HG03066 (cell line): ENCODE measurements around the gene ARMC2.
A peak's percentile ranks its signal among the peaks of the same experiment; 100 is the strongest.
"Not testable (repeated sequence)": the region's sequence is repeated elsewhere in the genome, so short reads cannot be mapped to it uniquely, and the experiment has no call there.

Experiments used
- ATAC-seq: cut with Tn5 transposase; IDR thresholded peaks from one replicate; pipeline ENCODE4 v1.9.1; 2021; ENCODE audit warnings: low read depth; ENCODE audit not compliant: unreplicated experiment

The ARMC2 gene

DNA sequence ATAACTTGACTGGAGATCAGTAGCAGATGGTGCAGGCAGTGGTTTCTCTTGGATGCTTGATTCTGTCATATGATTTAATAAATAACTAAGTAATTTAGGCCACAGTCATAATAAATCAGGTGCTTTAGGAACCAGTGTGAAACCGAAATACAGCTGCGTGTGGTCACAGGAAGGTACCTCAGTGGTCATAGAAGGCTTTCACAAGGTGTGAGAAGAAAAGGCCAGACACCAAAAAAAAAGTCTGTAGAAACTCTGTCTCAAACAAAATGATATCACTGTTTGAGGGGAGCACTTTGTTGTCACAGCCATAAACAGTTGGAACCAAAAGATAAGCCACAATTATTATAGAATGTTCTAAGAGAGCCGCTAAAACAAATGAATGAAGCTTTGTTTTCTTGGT lies 56.5 kb downstream of the ARMC2 start:
- ATAC-seq = peak; percentile 100

DNA sequence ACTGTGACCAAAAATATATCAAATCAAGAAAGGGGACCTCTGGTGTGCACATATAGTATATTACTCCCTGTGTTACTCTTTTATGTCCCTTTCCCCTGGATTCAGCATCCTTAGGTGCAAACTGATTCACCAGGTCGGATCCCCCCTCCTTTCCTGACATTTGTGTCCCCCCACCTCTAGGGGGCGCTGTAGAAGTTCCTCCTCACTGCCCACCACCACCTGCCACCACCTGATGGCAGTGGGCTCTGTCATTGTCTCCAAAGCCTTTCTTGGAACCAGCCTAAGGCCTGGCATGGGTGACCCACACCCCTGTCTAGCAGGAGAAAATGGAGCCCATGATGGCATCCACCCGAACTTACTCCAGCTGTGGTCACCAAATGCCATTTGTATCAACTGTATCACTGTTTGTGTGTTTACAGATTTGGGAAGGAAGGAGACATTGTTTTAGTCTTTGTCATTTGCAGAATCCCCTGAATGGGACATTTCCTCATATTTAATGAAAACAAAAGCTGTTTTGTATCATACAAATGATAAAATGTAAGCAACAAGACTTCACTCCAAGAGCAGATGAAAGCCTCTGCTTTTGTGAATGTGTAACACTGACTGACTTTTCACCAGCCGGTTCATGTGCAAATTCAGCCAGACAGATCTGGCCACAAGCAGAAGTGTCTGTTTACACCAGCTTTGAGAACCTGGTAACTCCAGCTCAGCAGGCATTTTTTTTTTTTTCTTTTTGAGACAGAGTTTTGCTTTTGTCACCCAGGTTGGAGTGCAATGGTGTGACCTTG lies 66.2 kb downstream of the ARMC2 start:
- no peak for ATAC-seq

- no peak for ATAC-seq
Observed at GRCh38 chr6:108915258-108915657, 67.0 kb downstream of the ARMC2 start.

GRCh38 chr6:108916026-108916686 lies 67.9 kb downstream of the ARMC2 start:
- no peak for ATAC-seq

DNA sequence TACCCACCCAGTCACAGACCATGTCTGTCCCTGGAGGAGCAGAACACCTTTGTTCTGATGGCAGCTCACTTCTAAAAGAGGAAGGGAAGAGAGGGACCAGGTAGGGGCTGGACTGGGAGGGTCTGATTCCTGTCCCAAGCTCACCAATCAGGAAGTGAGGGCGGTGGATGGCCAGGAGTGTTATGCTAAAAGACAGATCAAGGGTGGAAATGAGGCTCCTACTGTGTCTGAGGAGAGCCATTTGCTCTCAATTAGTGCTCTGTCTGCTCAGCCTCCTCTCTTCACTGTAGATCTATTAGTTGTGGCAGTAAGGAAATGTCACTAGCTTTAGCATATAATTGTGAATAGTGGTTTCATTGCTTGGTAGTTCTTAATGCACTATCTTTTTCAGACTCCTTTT lies 72.5 kb downstream of the ARMC2 start:
- no peak for ATAC-seq

GRCh38 chr6:108921547-108922361 lies 73.5 kb downstream of the ARMC2 start:
- no peak for ATAC-seq

DNA sequence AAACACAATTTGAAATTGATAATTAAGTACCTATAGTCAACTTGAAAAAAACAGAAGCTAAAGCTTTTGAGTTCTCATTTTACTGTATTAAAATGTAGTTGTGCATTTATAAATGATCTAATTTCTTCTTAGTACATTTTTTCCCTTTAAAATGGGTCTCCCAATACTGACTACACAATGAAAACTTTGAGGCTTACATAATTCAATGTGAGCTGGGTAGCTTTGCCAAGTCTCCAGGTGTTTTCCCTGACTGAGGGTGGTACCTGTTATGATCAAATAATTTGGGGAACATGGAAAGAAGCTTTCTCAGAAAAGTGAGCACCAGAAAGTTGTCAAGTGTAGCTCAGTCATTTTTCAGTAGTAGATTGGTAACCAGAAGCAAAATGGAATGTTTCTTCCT lies 74.3 kb downstream of the ARMC2 start:
- no peak for ATAC-seq

DNA sequence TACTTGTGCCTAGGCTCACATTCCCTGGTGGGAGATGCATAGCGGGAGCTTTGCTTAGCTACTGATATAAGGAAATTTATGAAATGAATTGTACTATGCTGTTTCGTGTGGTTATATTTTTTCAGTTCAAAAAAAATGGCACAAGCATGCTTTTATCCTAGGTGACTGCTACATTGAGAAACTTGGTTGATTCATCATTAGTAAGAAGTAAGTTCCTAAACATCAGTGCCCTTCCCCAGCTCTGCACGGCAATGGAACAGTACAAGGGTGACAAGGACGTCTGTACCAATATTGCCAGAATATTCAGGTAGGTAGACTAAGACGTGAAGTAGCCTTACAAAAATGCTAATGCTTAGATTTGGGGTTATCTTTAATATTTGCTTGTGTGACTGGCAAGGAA lies 79.7 kb downstream of the ARMC2 start:
- ATAC-seq = no peak

GRCh38 chr6:108928650-108929049 lies 80.4 kb downstream of the ARMC2 start:
- no peak for ATAC-seq

GRCh38 chr6:108931090-108931489 lies 82.9 kb downstream of the ARMC2 start:
- ATAC-seq = not testable (repeated sequence)

DNA sequence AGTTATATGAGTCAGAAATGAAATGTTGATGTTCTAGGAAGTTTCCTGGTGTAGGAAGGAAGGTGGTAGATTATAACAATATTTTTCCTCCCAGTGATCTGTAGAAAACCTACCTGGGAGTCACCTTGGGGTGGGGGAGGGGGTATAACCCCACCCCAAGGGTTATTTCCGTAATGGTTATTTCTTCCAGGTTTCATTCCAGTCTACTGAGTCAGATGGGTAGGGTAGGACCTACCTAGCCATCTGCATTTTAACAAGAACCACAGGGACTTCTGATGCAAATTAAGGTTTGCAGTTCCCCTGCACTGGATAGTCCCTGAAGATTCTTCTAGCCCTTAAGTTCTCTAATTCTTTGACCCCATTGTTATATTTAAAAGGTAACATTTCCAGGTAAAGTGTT lies 88.9 kb downstream of the ARMC2 start:
- ATAC-seq = no peak

DNA sequence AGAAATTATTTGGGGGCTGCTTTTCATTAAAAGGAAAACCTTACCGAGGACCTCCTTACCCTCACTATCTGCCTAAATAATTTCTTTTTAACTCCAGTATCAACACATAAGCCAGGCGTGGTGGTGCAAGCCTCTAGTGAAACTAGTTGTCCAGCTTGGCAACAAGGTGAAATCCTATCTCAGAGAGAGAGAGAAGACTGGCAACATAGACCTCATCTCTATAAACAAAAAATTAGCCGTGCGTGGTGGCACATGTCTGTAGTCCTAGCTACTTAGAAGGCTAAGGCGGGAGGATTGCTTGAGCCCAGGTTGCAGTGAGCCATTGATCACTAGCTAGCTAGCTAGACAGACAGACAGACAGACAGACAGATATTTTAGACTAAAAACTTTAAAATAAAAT lies 92.5 kb downstream of the ARMC2 start:
- ATAC-seq = no peak

DNA sequence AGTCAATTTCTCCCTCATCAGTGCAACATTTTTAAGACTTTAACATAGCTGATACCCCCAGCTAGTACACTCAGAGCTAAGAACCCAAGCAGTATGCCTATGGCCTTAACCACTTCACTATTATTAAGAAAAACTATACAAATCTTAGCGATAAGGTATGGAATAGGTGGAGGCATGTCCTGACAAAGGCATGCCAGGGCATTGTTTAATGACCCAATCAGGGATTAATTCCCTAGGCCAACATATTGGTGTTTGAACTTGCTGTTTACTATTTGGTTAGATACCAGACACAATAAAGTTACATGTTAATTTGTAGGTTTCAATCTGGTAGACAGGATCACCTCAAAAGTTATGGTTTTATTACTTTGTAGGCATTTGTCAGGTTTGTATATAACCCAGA lies 93.1 kb downstream of the ARMC2 start:
- no peak for ATAC-seq

GRCh38 chr6:108941859-108942258 lies 93.6 kb downstream of the ARMC2 start:
- no peak for ATAC-seq

DNA sequence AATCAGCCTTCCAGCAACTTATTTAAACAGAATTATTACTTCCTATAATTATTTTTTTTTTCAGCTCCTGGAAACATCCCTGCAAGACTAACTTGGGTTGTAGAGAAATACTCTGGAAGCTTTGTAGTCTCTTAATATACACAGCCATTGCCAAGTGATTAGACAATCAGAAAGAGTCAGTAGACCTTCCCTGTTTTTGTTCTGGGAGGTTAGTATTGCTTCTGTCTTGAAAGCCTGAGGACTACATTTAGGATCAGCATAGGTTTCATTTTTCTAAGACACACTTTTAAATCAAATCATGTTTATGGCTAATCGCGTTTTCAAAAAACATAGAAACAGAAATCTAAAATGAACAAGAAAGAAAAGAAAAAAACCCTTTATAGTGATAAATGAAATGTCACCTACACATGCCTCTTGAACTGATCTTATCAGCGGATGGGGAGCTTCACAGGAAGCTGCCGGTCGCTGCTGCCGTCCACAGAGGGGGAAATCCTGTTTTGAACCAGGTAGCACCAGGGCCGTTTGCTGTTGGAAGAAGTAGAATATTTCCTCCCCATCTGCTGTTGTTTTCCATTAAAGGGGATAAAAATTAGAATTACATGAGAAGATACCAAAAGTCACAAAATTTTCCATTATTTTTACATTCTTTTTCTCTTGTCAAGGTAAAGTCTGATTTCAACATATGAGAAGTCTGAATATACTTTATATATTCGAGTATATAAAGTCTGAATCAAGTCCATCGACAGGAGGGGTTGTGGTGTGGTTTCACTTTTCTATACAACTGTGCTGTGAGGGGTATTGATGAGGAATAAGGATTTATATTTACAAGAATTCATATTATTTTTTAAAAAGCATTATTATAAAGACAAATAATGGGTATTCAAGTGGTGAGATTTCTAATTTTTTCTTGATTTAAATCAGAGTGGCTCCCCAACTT lies 94.6 kb downstream of the ARMC2 start:
- no peak for ATAC-seq

DNA sequence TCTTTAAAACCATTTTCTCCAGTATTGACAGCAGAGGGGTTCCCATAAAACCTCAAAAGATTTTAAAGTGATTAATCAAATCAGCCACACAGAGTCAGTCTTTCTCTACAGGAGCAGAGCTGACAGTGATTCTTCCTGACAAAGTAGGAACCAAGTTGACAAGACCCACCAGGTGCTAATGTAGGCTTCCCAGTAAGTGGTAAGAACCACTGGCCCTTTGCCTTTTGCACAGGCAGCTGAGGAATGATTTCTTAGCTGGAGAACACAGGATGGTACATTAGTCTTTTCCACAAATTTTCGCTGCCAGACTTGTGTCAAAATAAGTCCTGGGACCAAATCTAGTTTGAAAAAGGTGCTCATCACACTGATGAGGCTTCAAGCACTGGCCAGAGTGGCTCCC lies 95.8 kb downstream of the ARMC2 start:
- no peak for ATAC-seq

- ATAC-seq = no peak
Observed at GRCh38 chr6:108944707-108945680, 96.8 kb downstream of the ARMC2 start.

DNA sequence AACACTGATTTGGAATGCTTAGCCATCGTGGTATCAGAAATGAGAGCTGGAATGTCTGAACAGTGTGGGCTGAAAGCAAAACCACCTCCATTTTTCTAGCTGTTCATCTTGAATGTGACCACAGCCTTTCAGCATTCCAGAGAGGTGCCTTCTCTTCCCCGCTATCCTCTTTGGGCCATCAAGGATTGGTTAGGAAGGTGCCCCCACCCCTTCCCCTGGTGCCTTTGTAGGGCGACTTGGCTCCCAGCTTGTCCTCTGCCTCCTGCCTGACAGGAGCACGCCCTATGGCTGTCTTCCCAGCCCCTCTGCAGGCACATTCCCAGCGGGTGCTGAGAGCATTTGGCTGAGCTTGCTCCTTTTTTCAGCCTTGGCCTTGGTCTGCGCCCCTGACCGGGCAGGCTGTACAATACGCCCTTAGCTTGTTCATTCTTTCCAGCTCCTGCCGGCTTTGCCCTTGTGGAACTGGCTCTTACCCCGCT lies 97.5 kb downstream of the ARMC2 start:
- no peak for ATAC-seq

- ATAC-seq = no peak
Observed at GRCh38 chr6:108946695-108947094, 98.5 kb downstream of the ARMC2 start.
